Measurements from ENCODE around the gene PTPRD.

GRCh38 chr9:10135553-10135952, 477.2 kb downstream of the PTPRD start:
- TF ChIP-seq, protein P1, sequence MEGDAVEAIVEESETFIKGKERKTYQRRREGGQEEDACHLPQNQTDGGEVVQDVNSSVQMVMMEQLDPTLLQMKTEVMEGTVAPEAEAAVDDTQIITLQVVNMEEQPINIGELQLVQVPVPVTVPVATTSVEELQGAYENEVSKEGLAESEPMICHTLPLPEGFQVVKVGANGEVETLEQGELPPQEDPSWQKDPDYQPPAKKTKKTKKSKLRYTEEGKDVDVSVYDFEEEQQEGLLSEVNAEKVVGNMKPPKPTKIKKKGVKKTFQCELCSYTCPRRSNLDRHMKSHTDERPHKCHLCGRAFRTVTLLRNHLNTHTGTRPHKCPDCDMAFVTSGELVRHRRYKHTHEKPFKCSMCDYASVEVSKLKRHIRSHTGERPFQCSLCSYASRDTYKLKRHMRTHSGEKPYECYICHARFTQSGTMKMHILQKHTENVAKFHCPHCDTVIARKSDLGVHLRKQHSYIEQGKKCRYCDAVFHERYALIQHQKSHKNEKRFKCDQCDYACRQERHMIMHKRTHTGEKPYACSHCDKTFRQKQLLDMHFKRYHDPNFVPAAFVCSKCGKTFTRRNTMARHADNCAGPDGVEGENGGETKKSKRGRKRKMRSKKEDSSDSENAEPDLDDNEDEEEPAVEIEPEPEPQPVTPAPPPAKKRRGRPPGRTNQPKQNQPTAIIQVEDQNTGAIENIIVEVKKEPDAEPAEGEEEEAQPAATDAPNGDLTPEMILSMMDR (IDR thresholded peaks at IDR 0.05), result no peak
- TF ChIP-seq EZH2 (IDR thresholded peaks at IDR 0.05; ENCODE audit: borderline replicate concordance, insufficient read depth, low read depth, low read length, poor library complexity, severe bottlenecking), result no peak

Data from B cell (primary cell).